Measurements from ENCODE around the gene DEXI.

GRCh38 chr16:10942352-10943063 is at the start of gene DEXI:
- TF ChIP-seq CTCF (IDR thresholded peaks at IDR 0.05; ENCODE audit: insufficient read depth, low read length, poor library complexity, severe bottlenecking) (no peak), EZH2phosphoT487 (conservative IDR thresholded peaks at IDR 0.05; ENCODE audit: low read length) (no peak)
